ENCODE data around the gene SHISA6.

Gene SHISA6

DNA sequence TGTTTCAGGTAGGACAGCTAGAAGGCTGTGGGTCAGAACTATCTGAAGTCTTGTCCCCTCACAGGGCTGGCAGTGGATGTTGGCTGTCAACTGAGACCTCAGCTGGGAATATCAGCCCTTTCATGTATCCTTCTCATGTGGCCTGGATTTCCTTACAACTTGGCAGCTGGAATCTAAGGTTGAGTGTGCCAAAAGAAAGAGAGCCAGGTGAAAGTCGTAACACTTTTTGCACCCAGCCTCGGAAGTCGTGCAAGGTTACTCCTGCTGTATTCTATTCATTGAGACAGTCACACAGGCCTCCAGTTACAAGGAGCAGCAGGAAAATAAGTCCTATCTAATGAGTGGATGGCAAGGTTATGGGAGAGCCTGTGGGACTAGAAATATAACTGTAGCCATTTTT lies 304.7 kb downstream of the SHISA6 start:
- no peak for DNase-seq

DNA sequence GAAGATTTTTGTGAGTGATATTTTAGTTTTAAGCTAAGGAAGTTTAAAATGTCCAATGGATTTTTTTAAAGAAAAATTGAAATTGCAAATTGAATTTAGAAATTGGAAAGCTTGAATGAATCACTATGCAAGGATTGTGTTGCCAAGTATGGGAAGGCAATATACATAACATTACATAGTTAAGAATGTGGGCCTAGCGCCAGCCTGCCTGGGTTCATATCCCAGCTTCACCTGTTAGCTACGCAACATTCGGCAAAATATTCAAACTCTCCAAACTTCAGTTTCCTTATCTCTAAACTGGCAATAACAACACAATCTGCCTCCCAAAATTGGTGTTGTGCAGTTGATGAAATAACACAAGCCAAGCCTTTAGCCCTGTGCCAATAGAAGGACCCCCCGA lies 306.8 kb downstream of the SHISA6 start:
- DNase-seq = no peak

DNA sequence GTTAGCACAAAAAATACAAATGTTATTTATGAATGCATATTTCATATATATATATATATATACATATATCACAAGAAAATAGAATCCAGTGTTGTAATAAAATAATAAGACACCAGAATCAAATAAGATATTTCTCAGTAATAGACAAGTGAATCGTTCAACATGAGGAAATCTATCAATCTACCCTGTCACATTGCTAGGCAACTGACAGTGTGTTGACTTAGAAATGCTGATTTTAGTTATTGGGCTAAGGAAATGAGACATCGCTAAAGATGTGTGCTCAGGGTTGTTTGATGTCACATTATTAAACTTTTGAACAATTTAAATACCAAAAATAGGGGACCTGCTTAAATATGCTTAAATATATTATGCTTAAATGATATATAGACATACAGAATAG lies 307.4 kb downstream of the SHISA6 start:
- no peak for DNase-seq

DNA sequence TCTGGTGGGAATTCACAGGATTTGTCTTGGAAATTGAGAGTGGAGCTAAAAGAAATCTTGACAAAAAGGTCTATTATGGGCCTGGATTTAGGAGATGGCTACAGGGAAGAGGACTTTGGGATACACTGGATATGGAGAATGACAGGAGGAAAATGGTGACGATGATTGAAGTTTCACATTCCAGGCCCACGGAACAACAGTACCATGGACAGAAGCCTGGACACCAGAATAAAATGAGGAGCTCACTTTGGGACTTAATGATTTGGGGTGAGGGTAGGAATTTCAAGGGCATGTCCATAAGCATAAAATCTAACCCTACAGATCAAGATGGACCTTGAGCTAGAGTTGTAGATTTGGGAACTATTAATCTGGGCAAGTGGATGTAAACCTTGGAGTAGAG lies 309.4 kb downstream of the SHISA6 start:
- no peak for DNase-seq

DNA sequence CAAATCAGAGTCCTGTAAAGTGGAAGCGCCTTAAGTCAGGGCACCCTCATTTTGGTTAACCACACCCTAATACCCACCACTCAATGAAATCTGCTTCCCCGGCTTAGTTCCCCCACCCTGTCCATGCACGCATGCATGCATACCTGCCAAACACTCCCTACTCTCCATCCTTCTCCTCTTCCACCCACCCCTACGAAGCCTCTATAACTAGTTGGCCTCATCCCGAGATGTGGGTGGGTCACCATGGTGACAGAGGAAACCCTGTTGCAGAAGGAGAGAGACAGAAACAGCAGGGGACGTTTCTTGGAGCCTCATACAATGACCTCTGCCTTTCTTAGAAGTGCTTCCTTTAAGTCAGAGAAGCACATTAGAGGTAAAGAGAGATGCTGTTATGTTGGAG lies 310.4 kb downstream of the SHISA6 start:
- no peak for DNase-seq

DNA sequence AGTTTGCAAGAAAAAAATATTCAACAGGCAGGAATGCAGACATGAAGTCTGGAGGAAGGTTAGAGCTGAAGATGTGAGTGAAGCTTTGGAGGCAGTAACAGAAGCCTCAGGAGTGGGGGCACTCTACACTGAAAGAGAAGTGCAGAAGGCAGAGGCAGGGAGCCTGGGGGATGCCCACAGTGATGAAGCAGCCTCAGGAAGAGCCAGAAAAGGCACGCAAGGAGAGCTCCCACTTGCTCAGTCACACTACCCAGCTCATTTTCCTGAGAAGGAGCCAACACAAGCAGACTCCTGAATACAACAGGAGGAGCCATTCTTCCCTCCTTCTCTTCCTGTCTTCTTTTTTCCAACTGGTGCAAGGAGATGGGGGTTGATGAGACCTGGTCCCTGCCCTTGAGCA lies 312.1 kb downstream of the SHISA6 start:
- no peak for DNase-seq

DNA sequence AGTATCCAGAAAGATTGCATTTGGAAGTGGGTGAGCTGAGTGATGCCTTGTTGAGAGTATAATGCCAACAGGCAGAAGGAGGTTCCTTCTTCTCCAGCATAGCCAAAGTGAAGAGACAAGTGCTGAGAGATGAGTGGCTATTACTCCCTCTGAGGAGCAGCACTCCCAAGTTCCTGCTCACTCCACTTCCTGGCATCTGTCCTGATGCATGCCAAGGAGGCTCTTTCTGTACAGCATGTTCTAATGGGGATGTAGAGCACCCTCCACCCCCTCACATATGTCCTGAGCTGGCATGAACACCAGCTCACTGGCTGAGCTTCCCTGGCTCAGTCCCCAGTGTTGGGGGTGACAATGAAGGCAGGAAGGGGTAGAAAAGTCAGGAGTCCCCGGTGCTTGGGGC lies 313.0 kb downstream of the SHISA6 start:
- DNase-seq = no peak

DNA sequence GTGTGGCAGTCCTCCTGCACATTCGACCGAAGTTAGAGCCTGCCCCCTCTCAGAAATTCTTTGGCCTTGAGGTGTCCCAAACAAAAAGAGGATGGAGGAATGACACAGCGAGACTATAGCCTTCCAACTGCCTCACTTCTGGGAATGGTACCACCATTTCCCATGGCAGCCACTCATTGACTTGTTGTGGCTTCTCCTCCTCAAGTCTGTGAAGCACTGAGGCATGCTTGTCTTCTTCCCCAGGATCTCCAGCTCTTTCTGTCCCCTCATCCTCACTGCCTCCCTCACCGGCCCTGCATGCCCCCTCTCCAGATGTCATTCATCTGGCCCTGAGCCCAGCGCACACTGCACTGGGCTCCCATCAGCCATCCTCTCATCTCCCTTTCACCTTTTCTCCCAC lies 313.5 kb downstream of the SHISA6 start:
- DNase-seq = no peak

DNA sequence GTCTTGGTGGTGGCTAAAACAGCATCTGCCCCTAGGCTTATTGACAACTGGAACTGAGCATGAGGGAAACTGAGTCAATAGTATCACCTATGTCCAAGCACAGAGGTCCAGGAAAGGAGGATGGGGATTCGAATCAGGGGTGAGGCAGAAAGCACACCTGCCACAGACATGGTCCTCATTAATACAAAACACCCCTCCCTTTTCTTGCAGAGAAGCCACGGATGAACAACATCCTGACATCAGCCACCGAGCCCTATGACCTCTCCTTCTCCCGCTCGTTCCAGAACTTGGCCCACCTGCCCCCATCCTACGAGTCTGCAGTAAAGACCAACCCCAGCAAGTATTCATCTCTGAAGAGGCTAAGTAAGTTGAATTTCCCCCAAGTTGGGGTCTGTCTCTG lies 314.5 kb downstream of the SHISA6 start:
- DNase-seq = no peak

DNA sequence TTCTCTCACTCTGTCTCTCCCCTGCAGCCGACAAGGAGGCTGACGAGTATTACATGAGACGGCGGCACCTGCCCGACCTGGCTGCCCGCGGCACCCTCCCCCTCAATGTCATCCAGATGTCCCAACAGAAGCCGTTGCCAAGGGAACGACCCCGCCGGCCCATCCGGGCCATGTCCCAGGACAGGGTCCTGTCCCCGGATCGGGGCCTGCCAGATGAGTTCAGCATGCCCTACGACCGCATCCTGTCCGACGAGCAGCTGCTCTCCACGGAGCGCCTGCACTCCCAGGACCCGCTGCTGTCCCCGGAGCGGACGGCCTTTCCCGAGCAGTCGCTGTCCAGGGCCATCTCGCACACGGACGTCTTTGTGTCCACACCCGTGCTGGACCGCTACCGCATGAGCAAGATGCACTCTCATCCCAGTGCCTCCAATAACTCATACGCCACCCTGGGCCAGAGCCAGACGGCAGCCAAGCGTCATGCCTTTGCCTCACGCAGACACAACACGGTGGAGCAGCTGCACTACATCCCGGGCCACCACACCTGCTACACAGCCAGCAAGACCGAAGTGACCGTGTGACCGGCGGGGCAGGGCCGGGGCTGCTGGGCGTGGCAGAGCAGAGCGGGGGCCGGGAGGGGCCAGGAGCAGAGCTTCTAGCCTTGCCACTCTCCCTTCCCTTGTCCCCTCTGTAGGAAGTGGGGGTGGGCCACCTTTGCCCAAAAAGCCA lies 316.9 kb downstream of the SHISA6 start:
- DNase-seq = no peak

DNA sequence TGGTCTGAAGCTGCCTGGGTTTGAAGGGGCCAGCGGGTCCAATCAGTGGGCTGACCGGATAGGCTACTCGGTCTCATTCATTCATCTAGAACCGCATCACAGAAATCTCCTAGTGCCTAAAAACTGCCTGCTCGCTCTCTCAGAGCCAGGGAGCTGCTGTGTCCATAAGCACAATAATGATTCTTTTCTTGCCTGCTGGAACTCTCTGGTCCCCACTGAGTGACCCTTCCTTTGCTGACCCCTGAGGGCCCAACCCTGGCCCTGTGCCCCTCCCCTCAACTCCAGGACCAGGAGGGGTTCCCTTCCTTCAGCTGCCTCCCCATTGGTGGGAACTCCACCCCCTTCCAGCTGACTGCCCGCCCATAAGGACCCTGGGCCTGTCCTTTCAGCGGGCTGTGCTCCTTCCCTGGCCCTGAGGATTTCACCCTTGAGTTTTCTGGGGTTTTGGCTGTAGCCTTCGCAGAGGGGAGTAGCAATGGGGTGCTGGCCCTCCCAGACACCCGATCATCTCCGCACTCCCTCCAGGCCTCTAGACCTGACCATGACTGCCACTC lies 317.7 kb downstream of the SHISA6 start:
- no peak for DNase-seq

DNA sequence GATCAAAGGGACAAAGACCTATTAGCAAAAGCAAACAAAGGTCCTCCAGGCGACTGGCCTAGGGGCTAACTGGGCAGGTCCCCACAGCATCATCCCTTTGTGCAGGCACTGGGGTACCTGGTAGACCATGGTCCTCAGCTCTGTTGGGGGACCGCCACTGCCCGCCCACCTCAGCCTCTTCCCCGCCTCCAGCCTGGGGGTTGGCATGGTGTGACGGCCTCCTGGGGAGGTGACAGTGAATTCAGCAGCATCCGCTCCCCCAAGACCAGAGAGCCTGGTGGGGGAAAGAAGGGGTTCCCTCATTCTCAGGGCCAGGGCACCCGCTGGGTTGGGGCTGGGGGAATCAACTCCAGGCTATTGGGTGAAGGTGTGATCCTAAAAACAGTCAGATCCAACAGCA lies 318.6 kb downstream of the SHISA6 start:
- DNase-seq = no peak

DNA sequence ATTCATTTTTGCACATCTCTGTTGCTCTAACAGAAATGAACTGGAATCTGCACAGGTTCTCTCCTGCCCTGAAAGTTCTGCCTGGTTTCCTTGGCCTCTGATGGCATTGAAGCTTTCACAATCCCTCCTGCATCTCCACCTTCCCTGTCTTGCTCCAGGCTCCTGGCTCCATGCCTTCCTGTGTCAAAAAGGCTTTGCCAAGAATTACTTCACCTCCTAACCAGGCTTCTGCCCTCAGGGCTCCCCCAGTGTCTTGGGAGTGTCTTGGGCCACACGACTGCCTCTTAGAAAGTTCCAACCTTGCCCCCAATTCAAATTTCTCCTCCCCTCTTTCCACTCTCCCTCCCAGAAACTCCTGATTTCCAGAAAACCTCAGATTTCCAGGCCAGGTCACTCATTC lies 320.3 kb downstream of the SHISA6 start:
- DNase-seq = no peak

DNA sequence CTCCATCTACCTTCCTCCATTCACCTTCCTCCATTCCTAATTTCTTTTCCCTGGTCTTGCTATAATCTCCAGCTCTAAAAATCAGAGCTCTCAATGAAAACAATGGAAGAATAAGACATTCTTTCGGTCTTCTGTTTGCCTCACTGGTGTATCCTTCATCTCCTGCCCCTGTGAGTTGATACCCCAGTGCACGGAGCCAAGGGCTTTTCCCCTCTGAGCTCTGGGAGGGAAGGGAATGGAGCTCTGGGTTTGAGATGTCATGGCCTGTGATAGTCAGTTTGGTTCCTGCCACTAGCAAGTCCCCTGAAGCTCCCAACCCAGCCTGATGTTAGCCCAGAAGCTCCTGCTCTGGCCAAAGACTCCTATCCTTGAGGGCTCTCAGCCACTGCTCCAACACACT lies 320.7 kb downstream of the SHISA6 start:
- DNase-seq = no peak

DNA sequence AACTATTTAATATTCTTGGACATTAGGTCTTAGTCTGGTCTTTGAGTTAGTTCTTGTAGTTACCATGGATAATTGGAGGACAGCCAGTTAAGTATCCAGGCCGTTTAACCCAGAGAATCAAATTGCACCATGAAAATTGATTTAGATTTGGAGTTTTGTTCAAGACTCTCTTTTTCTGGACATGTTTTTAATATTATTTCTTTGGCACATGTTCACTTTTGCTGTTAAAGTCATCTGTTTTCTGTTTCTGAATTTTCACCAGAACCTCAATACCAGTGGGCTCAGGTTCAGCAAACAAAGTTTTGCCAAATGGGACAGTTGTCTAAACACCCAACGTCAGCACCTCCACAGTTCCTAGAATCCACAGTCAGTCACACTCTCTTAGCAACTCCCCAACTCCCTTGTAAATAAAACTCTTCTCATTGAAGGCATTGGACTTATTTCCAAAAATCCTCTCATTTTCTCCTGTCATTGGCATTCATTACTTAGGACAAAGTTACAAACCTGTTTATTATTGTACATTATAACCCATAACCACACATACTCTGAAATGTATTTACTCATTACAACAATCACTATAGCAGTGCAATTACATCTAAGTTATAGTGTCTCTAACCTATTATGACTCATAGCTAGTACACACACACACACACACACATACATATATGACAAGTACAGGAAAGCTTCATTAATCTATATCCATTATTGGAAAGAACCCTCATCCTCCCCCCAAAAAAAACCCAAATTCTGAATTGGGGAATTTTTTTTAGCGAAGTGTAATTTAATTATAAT lies 323.8 kb downstream of the SHISA6 start:
- DNase-seq = no peak

DNA sequence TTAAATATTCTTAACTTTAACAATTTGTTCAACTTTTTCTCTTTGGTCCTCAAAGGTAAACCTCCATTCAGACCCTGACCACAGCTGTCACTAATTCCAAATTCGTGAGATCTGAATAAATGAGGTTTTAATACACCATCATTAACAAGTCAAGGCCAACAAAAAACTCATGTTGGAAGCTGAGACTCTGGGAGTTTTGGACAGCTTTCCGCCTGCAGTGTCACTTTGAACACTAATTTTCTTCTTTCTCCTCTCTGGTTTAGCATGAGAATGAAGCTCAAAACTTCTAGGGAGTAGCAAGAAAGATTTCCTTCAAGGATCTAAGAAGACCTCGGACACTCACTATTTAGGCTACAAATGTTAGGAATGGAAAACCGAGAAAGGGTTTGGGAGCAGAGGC lies 324.6 kb downstream of the SHISA6 start:
- DNase-seq = no peak

DNA sequence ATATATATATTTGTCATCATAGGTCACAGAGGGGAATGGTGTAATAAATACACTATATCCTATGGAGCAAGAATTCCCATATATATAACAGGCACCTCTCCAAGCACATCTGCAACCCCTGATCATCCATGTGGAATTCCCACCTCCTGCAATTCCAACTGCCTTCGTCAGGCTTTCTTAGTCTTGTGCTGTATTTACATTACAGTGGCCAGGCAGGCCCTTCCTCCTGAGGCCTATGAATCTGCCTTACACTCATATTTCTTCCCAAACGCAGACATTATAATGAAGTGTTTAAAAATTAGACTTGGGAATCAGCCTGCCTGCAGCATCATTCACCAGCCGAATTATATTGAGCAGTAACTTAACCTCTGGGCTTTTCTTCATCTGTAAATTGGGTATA lies 338.0 kb downstream of the SHISA6 start:
- DNase-seq = no peak

DNA sequence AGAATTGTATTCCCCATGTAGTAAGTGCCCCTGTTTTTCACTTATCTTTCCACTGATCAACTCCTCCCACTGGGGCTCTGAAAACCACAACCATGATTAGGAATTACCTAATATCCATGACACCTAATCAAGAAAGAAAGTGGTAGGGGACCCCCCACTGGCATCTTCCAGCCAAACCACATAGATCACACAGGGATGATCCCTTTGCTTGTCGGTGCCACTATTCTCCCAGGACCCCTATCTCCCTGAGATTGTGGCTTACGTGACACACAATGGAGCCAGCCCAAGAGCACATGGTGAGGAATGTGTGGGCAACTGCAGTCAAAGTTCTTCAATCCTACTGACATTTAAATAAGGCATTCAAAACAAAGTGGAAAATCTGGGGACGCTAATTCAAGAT lies 339.7 kb downstream of the SHISA6 start:
- DNase-seq = no peak

DNA sequence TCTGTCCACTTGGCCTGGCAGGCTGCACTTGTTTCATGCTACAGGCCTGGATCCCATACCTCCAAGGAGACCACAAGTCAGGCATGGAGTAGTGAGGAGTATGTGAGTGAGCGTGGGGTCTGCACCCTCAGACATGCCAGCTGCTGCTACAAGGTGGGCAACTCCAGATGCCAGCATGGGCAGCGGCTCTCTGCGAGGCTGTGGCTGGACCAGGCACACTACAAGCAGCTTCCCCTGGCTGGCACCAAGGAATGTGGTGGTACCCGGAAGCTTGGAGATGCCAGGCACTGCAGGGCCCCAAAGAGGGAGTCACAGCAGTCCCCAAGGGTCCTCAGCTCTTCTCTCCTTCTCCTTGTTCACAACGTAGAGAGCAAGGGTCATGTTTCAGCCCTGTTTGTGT lies 341.2 kb downstream of the SHISA6 start:
- no peak for DNase-seq

DNA sequence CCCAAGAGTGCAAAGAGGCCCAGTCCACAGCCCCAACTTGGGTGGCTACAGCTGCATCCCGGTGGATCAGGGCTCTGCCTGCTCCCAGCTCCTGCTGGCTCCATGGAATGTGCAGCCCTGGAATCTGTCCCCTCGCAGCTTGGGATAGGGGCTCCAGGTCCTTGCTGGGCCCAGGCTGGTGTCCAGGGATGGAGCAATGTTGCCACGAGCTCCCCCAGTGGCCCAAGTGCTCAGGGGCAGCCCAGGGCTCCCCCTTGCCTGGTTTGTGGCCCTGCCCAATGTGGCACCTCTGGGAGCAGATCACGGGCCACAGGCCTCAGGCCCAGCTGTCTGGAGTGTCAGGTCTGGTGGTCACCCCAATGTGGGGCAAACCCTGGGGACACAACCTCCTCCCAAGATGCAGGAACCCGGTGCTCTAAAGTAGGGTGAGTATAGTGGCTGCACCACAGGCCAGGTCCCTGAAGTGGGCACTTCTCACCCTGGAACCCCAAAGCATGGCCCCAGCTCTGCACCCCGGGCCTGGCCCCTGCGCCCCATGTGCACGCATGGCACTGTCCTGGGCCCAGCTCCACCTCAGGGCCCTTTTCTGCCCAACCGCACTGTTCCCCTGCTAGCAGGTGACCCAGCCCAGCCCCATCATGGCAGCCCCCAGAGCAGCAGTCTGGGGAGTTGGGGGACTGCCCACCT lies 342.4 kb downstream of the SHISA6 start:
- DNase-seq = no peak

DNA sequence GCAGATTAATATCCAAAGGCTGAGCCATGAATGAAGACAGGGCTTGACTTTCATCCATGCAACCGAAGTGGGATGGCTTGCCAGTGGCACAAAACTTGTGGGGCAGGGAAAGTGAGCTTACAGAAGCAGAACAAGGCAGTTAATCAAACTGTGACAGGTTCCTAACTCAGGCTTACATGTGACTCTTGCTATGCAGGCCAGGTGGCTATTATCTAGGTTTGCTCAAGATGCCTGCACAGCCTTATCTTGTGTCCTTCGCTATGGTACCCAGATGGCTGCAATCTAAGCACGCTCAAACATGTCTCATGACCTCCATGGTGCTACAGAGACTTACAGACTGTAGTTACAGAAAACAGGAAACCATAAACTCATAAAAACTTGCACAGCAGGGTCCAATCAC lies 348.7 kb downstream of the SHISA6 start:
- DNase-seq = no peak

DNA sequence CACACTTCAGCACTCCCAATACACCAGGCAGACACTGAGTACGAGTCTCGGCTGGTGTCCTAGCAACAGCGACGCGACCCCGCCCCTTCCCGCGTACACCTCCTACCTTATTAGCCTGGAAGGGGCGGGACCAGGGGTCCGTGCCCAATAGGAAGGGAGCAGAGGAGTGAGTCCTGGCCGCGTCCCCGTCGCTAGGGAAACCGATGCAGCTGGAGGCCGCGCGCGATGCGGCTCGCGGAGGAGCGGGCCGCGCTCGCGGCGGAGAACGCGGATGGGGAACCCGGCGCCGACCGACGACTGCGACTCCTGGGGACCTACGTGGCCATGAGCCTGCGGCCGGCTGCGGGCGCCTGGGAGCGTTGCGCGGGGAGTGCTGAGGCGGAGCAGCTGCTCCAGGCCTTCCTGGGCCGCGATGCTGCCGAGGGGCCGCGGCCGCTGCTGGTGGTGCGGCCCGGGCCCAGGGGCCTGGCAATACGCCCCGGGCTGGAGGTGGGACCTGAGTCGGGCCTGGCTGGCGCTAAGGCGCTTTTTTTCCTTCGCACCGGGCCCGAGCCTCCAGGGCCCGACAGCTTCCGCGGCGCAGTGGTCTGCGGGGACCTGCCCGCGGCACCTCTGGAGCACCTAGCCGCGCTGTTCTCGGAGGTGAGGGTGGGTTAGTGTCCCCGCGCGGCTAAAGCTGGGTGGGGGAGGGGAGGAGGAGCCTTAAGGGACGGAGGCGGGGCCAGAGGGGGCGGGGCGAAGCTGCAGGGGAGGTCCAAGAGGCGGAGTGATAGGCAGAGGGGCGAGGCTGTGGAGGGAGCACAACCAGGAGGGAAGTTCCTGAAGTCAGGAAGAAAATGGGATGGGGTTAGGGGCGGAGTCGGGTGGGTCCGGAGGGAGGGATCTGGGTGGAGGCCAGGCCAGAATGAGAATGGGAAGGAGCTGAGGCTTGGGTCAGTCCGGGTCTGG lies 357.5 kb downstream of the SHISA6 start, which contains the start of gene DNAH9:
TSS of gene DNAH9 (plus strand) at position 197 of the 948 bp plus-strand sequence. CDS start at position 226, 29 bp downstream.
- peak; percentile 0 for DNase-seq

All from inflammatory macrophage treated with lipopolysaccharide for 4 hours (primary cell).